ENCODE results near the gene RPTN.

DNA sequence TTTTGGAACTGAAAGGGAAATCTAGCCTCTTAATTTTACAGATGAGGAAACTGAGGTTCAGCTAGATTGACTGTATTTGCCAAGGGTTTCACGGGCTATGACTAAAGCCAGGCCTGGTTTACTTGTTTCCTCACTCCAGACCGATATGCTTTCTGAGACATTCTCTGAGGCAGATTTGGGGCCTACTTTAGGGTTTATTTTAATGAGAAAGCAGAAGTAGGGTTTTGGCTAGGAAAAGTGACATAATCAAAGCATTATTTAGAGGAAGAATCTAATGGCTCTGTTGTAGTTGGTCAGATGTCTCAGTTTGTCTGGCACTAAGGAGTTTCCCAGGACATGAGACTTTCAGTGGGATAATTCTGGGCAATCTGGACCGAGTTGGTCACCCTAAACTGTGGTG lies 1.5 kb upstream of the RPTN start:
- TF ChIP-seq, protein P1, sequence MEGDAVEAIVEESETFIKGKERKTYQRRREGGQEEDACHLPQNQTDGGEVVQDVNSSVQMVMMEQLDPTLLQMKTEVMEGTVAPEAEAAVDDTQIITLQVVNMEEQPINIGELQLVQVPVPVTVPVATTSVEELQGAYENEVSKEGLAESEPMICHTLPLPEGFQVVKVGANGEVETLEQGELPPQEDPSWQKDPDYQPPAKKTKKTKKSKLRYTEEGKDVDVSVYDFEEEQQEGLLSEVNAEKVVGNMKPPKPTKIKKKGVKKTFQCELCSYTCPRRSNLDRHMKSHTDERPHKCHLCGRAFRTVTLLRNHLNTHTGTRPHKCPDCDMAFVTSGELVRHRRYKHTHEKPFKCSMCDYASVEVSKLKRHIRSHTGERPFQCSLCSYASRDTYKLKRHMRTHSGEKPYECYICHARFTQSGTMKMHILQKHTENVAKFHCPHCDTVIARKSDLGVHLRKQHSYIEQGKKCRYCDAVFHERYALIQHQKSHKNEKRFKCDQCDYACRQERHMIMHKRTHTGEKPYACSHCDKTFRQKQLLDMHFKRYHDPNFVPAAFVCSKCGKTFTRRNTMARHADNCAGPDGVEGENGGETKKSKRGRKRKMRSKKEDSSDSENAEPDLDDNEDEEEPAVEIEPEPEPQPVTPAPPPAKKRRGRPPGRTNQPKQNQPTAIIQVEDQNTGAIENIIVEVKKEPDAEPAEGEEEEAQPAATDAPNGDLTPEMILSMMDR (IDR thresholded peaks at IDR 0.05) = no peak
- TF ChIP-seq POLR2AphosphoS5 (IDR thresholded peaks at IDR 0.05; ENCODE audit: low read depth, low read length) = no peak
